NCI-H446 treated with DMSO at 0.1 percent for 48 hours (cell line): ENCODE results near the gene ZNF626.
"Not testable (repeated sequence)": the region's sequence is repeated elsewhere in the genome, so short reads cannot be mapped to it uniquely, and the experiment has no call there.

ENCODE experiments used
- DNase-seq: peaks from one replicate; lab custom pipeline; 2025; lab: John Stamatoyannopoulos, UW

The ZNF626 gene

GRCh38 chr19:20661150-20661819 is at the start of gene ZNF626:
TSS of gene ZNF626 (minus strand) at chr19:20661571. CDS start at chr19:20661446, 125 bp downstream.
- DNase-seq: no peak

- no peak for DNase-seq
Observed at GRCh38 chr19:20669263-20669662, 7.9 kb upstream of the ZNF626 start.

- no peak for DNase-seq
Observed at GRCh38 chr19:20667281-20667680, 5.9 kb upstream of the ZNF626 start.

- no peak for DNase-seq
Observed at GRCh38 chr19:20664901-20665781, 3.8 kb upstream of the ZNF626 start.

- not testable (repeated sequence) for DNase-seq
Observed at GRCh38 chr19:20664475-20664874, 3.1 kb upstream of the ZNF626 start.

- no peak for DNase-seq
Observed at GRCh38 chr19:20662421-20663105, 1.2 kb upstream of the ZNF626 start.

GRCh38 chr19:20660473-20661140 is 764 bp downstream of the ZNF626 start:
- DNase-seq: no peak

- no peak for DNase-seq
Observed at GRCh38 chr19:20640545-20640944, 20.8 kb downstream of the ZNF626 start.

GRCh38 chr19:20640023-20640422 is 21.3 kb downstream of the ZNF626 start:
- DNase-seq: no peak

- DNase-seq: not testable (repeated sequence)
Observed at GRCh38 chr19:20624560-20624959, 36.8 kb downstream of the ZNF626 start.

- DNase-seq: no peak
Observed at GRCh38 chr19:20616071-20616470, 45.3 kb downstream of the ZNF626 start.

GRCh38 chr19:20614971-20615370 is 46.4 kb downstream of the ZNF626 start:
- not testable (repeated sequence) for DNase-seq

- no peak for DNase-seq
Observed at GRCh38 chr19:20612711-20613316, 48.6 kb downstream of the ZNF626 start.

GRCh38 chr19:20611866-20612265 is 49.5 kb downstream of the ZNF626 start:
- no peak for DNase-seq

GRCh38 chr19:20607943-20608342 is 53.4 kb downstream of the ZNF626 start:
- no peak for DNase-seq
